Esophagus squamous epithelium (tissue), 4 donors: ENCODE data around the gene LARP4B.

ENCODE experiments used
- POLR2A ChIP-seq, 4 donors: fragments of 450-650 bp; IDR thresholded peaks; one replicate each; pipeline ENCODE4 v1.6.1; 2017; ENCODE audit warnings: antibody characterized with exemption in 4 of 4, mild to moderate bottlenecking in 4 of 4, moderate library complexity in 3 of 4
- TF ChIP-seq, protein P1 (sequence below), 6 experiments: fragments of 450-650 bp in 4 of 6; fragments of 200-600 bp in 2 of 6; sonication (generic) in 2 of 6; IDR thresholded peaks; one replicate each; pipeline ENCODE4 v1.5.1; 2016 to 2019; ENCODE audit warnings: antibody characterized with exemption in 6 of 6, mild to moderate bottlenecking in 4 of 6, moderate library complexity in 4 of 6

- TF ChIP-seq POLR2A (IDR thresholded peaks at IDR 0.05), result no peak
- TF ChIP-seq, protein P1, sequence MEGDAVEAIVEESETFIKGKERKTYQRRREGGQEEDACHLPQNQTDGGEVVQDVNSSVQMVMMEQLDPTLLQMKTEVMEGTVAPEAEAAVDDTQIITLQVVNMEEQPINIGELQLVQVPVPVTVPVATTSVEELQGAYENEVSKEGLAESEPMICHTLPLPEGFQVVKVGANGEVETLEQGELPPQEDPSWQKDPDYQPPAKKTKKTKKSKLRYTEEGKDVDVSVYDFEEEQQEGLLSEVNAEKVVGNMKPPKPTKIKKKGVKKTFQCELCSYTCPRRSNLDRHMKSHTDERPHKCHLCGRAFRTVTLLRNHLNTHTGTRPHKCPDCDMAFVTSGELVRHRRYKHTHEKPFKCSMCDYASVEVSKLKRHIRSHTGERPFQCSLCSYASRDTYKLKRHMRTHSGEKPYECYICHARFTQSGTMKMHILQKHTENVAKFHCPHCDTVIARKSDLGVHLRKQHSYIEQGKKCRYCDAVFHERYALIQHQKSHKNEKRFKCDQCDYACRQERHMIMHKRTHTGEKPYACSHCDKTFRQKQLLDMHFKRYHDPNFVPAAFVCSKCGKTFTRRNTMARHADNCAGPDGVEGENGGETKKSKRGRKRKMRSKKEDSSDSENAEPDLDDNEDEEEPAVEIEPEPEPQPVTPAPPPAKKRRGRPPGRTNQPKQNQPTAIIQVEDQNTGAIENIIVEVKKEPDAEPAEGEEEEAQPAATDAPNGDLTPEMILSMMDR (IDR thresholded peaks at IDR 0.05), result no peak
Measured at GRCh38 chr10:804787-805619, 126.5 kb downstream of the LARP4B start.
